Fibroblast of pulmonary artery (primary cell): ENCODE results near the gene OXER1.

Experiments used
- DNase-seq: peaks from one replicate; pipeline ENCODE4 v3.0.0-alpha.2; 2010; ENCODE audit warnings: low read depth
- H3K4me3 ChIP-seq: replicated peaks from 2 replicates; pipeline ENCODE4 v1.5.1; 2011; ENCODE audit warnings: low read depth, mild to moderate bottlenecking, control low read depth, low read length, moderate library complexity
- CTCF ChIP-seq: IDR thresholded peaks from 2 replicates; pipeline ENCODE4 v1.5.1; 2011; ENCODE audit warnings: mild to moderate bottlenecking, control low read depth, low read length, inconsistent platforms; ENCODE audit errors: missing control alignments

Gene OXER1

DNA sequence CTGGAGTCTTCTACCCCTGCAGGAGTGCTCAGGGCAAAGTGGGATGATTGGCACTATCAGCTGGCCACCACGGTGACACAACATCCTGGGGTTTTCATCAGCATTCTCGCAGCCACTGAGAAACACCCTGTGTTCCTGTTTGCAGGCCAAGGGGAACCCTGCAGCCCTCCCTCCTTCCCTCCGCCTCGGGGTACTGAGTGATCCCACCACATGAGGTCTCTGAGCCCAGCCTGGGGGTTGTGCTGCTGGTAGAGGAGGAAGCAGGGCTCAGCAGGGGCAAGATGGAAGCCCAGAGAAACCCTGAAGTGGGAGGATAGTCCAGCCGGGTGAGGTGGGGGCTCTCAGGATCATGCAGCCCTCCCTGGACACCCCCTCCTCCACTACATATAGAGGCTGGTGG is at the start of gene OXER1:
TSS of gene OXER1 (minus strand) at position 40 of the 400 bp plus-strand sequence. CDS start 73 bp downstream, outside the sequence.
- no peak within 1 kb of the TSS for H3K4me3 ChIP-seq
- no peak for TF ChIP-seq CTCF
- DNase-seq, result no peak

- H3K4me3 ChIP-seq, result no peak overlapping the region
- peak; percentile 62 for TF ChIP-seq CTCF
- peak; percentile 55 for DNase-seq
These were observed 49.1 kb upstream of the OXER1 start for GRCh38 chr2:42812899-42813479.

DNA sequence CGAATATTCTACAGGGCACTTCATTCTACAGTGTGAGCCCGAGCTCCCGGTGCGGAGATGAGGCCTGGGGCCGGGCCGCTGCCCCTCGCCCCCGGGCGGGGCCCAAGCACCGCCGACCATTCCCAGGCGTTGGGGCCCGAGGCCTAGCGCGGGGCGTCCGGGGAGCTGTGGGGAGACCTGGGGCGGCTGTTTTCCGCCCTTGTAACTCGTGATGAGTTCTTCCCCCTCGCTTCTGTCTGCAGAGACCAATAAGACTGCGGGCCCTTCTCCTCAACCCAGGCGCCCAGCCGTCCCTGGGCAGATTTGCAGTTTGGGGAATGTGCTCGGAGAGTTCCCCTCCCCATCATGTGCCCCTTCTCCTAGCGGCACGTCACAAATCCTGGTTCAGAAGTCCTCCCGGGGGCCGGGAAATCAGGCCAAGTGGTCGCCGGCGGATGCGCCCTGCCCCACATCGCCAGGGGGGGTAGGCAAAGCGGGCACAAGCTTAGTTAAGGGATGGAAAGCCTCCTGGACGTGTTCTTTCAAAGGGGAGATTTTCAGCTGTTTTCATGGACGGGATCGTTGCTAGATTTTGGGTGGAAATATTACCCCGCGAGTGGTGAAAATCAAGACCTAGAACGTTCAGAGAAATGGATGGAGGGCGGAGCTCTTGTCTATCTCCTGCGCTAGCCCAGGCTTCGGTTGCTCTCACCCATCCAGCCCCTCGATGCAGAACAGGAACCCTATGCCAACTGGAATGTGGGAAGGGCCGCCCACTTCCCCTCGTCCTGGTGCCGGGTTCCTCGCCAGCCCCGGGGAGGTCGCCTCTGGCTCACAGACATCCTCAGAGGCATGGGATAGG is 47.3 kb upstream of the OXER1 start:
- TF ChIP-seq CTCF, result no peak

DNA sequence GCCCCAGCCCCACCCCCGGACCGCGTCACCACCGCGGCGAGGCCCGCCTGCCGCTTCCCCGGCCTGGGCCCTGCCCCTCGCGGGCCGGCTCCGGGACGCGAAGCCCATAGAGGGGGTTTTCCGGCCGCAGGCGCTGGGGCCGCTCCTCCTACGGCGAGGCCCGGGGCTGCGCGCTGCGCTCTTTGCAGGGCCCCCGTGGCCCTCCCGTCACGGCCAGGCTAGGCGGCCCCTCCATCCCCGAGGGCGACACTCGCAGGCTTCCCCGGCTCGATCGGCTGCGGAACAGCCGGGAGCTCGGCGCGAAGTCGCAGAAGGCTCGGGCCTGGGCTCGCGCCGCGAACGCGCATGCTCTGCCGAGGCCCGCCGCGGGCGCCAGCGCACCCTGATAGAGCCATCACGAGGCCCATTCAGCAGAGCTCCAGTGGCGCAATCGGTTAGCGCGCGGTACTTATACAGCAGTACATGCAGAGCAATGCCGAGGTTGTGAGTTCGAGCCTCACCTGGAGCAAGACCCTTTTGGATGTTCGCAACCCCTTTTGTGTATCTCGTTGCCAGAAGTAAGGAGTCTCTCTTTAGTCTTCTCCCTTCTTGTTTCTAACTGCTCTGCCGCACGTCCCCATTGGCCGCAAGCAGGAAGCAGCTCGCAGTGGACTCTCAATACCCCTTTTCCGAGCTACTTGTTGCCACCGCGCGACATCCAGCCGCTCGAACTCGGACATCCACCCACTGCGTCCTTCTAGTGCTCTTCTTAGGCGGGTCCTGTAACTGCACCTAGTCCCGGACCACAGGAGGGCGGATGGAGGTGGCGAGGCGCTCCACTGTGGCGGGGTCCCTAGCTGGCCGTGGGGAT is 46.4 kb upstream of the OXER1 start:
- peak; percentile 98 for DNase-seq
- peak overlapping the region; percentile 55 for H3K4me3 ChIP-seq
- no peak for TF ChIP-seq CTCF

More for the DNA sequence above, 47.3 kb upstream of the OXER1 start:
- H3K4me3 ChIP-seq, result peak overlapping the region; percentile 55
- peak; percentile 56 for DNase-seq

DNA sequence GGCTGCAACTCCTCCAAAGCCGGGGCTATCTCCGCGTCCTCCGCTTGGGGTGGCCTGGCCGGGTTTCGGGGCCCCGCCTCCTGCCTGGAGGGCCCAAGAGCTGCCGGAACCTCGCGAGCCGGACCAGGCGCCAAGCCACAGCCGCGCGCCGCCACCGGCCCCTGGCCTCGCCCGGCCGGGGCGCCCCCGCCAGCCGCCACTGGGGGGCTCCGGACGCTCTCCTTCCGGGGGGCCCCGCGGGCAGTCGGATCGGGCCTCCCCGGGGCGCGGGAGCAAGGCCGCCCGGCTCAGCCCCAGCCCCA is 45.8 kb upstream of the OXER1 start:
- peak; percentile 84 for DNase-seq
- peak overlapping the region; percentile 55 for H3K4me3 ChIP-seq
- TF ChIP-seq CTCF, result peak; percentile 7

GRCh38 chr2:42809131-42809818 is 45.3 kb upstream of the OXER1 start:
- peak overlapping the region; percentile 55 for H3K4me3 ChIP-seq
- DNase-seq, result no peak
- TF ChIP-seq CTCF, result no peak
